PFSK-1 (cell line): ENCODE data around the gene FBXW9.

ENCODE experiments used
- FOXP2 ChIP-seq: optimal IDR thresholded peaks from 2 replicates; pipeline ENCODE3; 2011; ENCODE audit warnings: borderline replicate concordance, control low read depth, inconsistent platforms; ENCODE audit not compliant: insufficient read depth; ENCODE audit errors: extremely low read length, extremely low read depth
- POLR2AphosphoS5 ChIP-seq: IDR thresholded peaks from 2 replicates; pipeline ENCODE4 v1.6.1; 2012; ENCODE audit warnings: low read depth, mild to moderate bottlenecking, control low read depth, low read length, moderate library complexity
- SIN3A ChIP-seq: IDR thresholded peaks from 2 replicates; pipeline ENCODE4 v1.6.1; 2012; ENCODE audit warnings: mild to moderate bottlenecking, low read length, moderate library complexity, borderline replicate concordance; ENCODE audit not compliant: insufficient read depth
- TAF1 ChIP-seq: IDR thresholded peaks from 2 replicates; pipeline ENCODE4 v1.6.1; 2012; ENCODE audit warnings: low read length, control low read depth, borderline replicate concordance; ENCODE audit not compliant: insufficient read depth
- TF ChIP-seq, protein P1 (sequence below), 2 experiments: IDR thresholded peaks; 2 replicates each; pipeline versions ENCODE4 v1.6.1 to v1.8.0; 2011 to 2012; ENCODE audit warnings: low read depth in 2 of 2, low read length in 2 of 2, control low read depth in 1 of 2, inconsistent platforms in 1 of 2, mild to moderate bottlenecking in 1 of 2, moderate library complexity in 1 of 2; ENCODE audit not compliant: insufficient read depth in 1 of 2

DNA sequence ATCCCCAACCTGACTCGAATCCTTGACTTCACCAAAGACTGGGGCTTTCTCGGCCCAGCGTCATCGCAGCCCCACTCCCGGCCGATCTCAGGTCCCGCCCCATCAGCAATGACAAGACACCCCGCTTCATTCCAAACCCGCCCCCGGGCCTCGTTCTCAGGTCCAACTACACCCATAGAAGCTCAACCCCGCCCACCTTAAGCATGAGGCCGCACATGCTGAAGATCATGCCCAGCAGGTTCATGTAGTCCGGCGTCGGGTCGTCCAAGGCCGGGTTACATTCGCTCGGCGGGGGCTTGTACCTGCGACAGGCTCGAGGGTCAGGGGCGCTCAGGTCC lies 27.5 kb downstream of the FBXW9 start:
- TF ChIP-seq SIN3A (no peak), POLR2AphosphoS5 (no peak), TAF1 (no peak), FOXP2 (no peak)
- TF ChIP-seq, protein P1, sequence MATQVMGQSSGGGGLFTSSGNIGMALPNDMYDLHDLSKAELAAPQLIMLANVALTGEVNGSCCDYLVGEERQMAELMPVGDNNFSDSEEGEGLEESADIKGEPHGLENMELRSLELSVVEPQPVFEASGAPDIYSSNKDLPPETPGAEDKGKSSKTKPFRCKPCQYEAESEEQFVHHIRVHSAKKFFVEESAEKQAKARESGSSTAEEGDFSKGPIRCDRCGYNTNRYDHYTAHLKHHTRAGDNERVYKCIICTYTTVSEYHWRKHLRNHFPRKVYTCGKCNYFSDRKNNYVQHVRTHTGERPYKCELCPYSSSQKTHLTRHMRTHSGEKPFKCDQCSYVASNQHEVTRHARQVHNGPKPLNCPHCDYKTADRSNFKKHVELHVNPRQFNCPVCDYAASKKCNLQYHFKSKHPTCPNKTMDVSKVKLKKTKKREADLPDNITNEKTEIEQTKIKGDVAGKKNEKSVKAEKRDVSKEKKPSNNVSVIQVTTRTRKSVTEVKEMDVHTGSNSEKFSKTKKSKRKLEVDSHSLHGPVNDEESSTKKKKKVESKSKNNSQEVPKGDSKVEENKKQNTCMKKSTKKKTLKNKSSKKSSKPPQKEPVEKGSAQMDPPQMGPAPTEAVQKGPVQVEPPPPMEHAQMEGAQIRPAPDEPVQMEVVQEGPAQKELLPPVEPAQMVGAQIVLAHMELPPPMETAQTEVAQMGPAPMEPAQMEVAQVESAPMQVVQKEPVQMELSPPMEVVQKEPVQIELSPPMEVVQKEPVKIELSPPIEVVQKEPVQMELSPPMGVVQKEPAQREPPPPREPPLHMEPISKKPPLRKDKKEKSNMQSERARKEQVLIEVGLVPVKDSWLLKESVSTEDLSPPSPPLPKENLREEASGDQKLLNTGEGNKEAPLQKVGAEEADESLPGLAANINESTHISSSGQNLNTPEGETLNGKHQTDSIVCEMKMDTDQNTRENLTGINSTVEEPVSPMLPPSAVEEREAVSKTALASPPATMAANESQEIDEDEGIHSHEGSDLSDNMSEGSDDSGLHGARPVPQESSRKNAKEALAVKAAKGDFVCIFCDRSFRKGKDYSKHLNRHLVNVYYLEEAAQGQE (IDR thresholded peaks at IDR 0.05; ENCODE audit: insufficient read depth in 1 of 2, low read depth in 2 of 2, low read length in 2 of 2): no peak
